ENCODE data around the gene HLA-DQB1.
"Not testable (repeated sequence)": the region's sequence is repeated elsewhere in the genome, so short reads cannot be mapped to it uniquely, and the experiment has no call there.

HLA-DQB1 gene

GRCh38 chr6:32643904-32644303, 22.6 kb downstream of the HLA-DQB1 start:
- no peak for DNase-seq (ENCODE audit: low spot score)
- Histone ChIP-seq H3K4me3 (no peak overlapping the region), H3K27ac (no peak overlapping the region)
- TF ChIP-seq CTCF (IDR thresholded peaks at IDR 0.05): no peak

- DNase-seq (ENCODE audit: low spot score): no peak
- Histone ChIP-seq H3K4me3 (no peak overlapping the region), H3K27ac (no peak overlapping the region)
- TF ChIP-seq CTCF (IDR thresholded peaks at IDR 0.05): no peak
These were observed 23.7 kb downstream of the HLA-DQB1 start for GRCh38 chr6:32642720-32643106.

- not testable (repeated sequence) for H3K27ac ChIP-seq; DNase-seq (ENCODE audit: low spot score); H3K4me3 ChIP-seq
These were observed 24.4 kb downstream of the HLA-DQB1 start for GRCh38 chr6:32641785-32642719.

GRCh38 chr6:32641122-32641521, 25.3 kb downstream of the HLA-DQB1 start:
- Histone ChIP-seq H3K27ac (no peak overlapping the region), H3K4me3 (no peak overlapping the region)
- DNase-seq (ENCODE audit: low spot score): no peak
- no peak for TF ChIP-seq CTCF (IDR thresholded peaks at IDR 0.05)

- no peak for TF ChIP-seq CTCF (IDR thresholded peaks at IDR 0.05)
- no peak overlapping the region for H3K4me3 ChIP-seq
- DNase-seq (ENCODE audit: low spot score): no peak
- H3K27ac ChIP-seq: no peak overlapping the region
These were observed 26.7 kb downstream of the HLA-DQB1 start for GRCh38 chr6:32639440-32640394.

- no peak for DNase-seq (ENCODE audit: low spot score)
- no peak overlapping the region for H3K4me3 ChIP-seq
- TF ChIP-seq CTCF (IDR thresholded peaks at IDR 0.05): no peak
- no peak overlapping the region for H3K27ac ChIP-seq
These were observed 27.8 kb downstream of the HLA-DQB1 start for GRCh38 chr6:32638532-32639219.

GRCh38 chr6:32637883-32638282, 28.6 kb downstream of the HLA-DQB1 start:
- DNase-seq (ENCODE audit: low spot score): no peak
- H3K4me3 ChIP-seq: no peak overlapping the region
- no peak overlapping the region for H3K27ac ChIP-seq

More at GRCh38 chr6:32637883-32638282, 28.6 kb downstream of the HLA-DQB1 start:
- TF ChIP-seq CTCF (IDR thresholded peaks at IDR 0.05): no peak

Data from coronary artery (tissue), 2 donors.